HG02938 (cell line): Measurements from ENCODE around the gene ZBTB7C.

Source experiments
- ATAC-seq: cut with Tn5 transposase; IDR thresholded peaks from one replicate; pipeline ENCODE4 v1.9.1; 2021; ENCODE audit warnings: mild to moderate bottlenecking, moderate library complexity; ENCODE audit not compliant: unreplicated experiment

The ZBTB7C gene

DNA sequence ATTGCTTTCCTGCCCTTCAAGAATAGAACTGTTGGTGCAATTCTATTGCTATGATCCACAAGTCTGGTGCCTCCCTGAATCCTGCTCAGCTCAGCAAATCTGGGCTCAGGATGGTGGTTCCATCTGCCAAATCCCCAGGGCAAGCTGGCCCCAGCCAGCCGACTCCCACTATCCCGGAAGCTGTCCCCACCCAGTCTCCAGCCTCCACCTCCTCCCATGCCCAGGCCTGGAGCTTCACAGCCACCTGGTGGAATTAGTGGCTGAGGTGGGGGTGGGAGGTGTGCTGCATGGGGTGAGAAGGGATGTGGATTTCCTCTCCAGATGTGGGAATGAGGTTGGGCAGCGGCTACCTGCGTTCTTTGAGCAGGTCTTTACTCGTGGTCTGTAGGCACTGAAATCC lies 359.4 kb downstream of the ZBTB7C start:
- no peak for ATAC-seq

- no peak for ATAC-seq
Observed at GRCh38 chr18:48048251-48048650, 360.9 kb downstream of the ZBTB7C start.

DNA sequence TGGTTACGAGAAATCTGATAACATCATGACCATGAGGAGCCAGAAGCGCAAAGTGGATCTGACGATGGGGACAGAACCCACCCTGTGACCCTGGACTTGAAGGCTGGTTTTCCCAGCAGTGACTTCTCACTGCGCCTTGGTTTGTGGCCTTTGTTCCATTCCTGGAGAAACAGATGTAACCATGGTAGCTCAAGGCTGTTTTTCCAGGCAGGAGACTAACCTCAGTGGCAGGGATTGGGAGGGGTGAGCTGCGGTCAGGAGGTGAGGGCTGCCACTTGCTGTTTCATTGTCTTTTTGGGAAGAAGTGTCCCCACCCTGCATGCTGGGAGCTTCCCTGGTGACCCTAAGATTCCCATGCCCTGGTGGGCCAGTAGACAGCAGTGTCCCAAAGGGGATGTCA lies 362.3 kb downstream of the ZBTB7C start:
- no peak for ATAC-seq

GRCh38 chr18:48045744-48046143 lies 363.4 kb downstream of the ZBTB7C start:
- ATAC-seq: no peak

DNA sequence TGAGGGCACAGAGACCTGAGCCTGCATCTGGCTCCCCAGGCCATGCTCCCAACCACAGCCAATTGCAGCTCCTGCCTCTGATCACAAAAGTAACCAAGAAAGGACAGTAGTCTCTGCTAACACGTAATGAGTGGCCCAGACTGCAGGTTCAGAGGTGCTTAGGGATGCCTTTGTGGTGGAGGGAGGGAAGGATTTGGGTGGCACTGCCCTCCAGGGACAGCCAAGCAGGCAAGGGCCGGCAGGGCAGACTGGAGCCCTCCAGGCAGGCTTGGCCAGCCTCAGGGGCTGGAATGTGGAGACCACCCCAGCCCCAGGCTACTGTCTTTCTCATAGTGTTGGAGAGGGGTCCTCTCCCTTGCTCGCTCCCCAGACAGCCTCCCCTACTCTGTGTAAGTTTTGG lies 364.2 kb downstream of the ZBTB7C start:
- ATAC-seq: no peak

GRCh38 chr18:48043166-48043565 lies 366.0 kb downstream of the ZBTB7C start:
- ATAC-seq: no peak

- no peak for ATAC-seq
Observed at GRCh38 chr18:48042431-48042830, 366.8 kb downstream of the ZBTB7C start.

GRCh38 chr18:48040457-48041110 lies 368.6 kb downstream of the ZBTB7C start:
- no peak for ATAC-seq

DNA sequence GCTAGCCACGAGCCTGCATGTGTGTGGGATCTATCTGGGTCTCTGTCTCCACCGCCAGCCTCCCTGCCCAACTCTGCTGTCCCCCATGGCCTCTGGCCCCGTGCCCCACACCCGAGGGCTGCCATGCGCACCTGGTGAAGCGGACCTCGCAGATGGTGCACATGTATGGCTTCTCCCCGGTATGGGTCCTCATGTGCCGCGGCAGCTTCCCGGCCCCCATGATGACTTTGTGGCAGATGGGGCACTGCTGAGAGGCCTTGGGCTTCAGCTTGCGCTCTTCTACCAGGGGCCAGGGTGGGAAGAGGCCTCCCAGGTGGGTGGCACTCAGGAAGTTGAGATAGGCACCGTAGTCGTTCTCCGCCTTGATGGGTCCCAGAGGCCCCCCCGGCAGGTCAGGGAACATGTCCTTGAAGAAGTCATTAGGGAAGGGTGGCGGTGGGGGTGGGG lies 369.4 kb downstream of the ZBTB7C start:
- no peak for ATAC-seq

DNA sequence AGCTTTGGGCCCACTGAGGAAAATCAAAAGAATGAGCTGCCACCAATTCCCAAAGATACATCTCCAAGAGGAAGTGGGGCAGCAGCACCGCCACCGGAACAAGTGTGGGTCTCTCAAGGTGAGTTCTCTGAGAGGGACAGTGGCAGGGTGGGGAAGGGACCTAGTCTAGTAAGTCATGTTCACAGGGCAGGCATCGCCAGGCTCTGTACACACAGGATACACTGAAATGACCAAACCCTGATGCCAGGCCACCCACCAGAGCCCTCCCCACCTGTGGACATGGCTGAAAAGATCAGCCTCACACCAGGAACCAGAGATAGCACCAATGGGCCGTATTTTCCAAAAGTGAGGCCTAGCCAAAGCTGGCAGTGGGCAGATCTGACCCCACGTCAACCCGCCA lies 370.5 kb downstream of the ZBTB7C start:
- ATAC-seq: no peak

- ATAC-seq: no peak
Observed at GRCh38 chr18:48037481-48038271, 371.5 kb downstream of the ZBTB7C start.

DNA sequence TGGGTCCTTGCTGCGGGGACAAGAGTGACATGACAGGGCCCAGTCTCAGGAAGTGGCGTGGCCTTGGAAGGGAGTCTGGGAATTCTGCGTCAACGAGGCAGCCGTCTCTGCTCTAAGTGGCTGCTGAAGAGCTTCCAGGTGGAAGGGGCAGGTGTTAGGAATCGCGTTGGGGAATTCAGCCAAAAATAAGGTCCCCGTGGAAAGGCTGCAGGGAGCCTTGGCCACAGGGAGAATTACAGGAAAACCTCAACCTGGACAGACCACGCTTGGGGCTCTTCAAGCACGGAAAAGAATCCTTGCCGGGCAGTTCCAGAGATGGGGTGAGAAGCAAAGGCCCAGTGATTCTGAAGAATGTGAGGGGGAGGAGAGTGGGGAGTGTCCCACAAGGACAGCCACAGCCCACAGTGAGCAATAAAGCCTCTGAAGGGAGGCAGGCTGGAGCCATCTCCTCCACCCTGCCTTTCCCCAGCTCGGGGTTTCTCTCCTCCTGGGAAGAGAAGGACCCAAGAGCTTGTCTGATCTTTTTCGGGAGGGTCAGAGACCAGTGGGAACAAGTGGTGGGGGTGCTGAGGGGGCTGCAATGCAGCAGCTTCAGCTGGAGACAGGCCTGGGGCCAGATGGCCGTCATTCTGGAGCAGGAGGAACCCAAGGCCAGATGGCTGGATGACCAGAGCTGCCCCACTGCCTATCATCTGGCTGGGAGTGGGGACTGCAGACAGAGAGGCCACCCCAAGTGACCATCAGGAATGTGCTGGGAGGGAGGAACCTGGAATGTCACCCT lies 372.4 kb downstream of the ZBTB7C start:
- ATAC-seq: no peak

GRCh38 chr18:48036226-48036625 lies 373.0 kb downstream of the ZBTB7C start:
- no peak for ATAC-seq

GRCh38 chr18:48035556-48035860 lies 373.7 kb downstream of the ZBTB7C start:
- ATAC-seq: no peak

DNA sequence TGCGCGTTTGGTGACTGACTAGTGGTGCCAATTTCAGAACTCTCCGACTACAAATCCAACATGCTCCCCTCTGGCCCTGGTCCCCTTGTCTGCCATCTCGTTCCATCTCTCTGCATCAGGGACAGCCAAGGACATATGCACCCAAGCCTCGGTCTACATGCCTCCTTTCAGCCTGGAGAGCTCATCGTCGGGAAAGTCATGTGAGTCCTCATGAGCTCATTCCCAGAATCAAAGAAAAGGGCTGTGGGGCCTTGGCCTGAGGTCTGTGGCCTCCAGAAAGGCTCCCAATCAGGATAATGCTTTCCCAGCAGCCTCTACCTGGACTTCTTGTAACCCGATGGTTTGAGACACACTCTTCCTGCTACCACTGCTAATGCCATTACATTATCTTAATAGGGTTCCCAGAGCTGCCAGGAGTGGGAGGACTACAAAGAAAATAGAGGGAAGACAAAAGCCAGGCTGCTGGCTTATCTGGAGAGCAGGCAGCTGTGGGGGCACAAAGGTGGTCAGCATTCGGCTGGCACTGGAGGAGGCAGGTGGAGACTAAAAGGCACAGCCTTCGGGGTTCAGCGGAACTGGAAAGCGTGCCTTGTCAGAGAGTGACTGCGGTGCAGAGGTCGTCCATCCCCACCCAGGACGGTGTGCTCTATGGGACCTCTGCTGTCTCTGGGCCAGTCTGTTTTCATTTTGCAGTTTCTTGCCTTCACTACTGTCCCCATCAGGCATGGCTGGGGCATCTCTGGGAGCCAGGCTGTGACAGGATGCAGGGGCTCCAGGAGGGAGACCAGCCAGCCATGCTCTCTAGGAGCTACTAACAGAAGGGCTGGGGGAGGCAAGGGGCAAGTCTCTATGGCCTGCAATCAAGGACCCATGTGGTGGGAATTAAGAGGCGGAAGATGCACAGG lies 374.3 kb downstream of the ZBTB7C start:
- no peak for ATAC-seq

DNA sequence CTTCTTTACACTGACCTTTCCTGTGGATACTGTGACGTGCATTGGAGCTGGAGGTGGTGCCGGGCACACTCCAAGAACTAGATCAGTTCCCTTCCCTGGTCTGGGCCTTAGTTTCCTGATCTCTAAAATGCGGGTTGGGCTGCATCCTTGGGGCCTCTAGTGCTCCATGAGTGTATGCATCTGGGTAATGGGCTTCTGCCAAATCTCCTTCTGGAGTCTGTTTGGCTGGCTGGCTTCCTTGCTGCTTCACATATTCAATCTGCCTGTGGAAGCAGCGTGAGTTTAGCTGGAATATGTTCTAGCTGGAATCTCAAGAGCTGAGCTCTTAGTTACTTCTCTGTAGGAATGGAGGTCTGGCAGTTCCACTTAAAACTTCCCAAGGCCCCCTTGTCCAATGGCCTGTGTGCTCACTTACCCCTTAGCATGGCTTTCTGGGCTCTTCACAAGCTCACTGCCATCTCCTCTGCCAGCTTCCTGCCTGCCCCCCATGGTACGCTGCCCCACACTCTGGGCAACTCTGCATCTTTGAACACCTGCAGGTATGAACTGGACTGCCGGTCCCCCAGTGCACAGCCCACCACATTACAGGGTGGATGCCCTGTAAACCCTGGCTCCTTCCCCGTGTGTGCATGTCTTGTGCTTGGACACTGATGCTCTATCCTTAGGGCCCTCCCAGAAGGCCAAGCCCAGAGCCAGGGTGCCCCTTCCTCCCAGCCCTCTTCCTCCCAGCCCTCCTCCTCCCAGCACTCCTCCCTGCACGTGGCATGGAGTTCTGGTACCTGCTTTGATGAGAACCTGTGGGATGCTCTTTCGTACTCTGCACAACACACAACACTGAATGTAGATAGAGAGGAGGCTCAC lies 375.2 kb downstream of the ZBTB7C start:
- no peak for ATAC-seq

GRCh38 chr18:48032876-48033789 lies 376.1 kb downstream of the ZBTB7C start:
- no peak for ATAC-seq

- no peak for ATAC-seq
Observed at GRCh38 chr18:48031641-48032040, 377.5 kb downstream of the ZBTB7C start.
